Dendritic cell treated with granulocyte-macrophage colony-stimulating factor and Interleukin-4, amounts not matched to agents 40 ng/mL and 50 ng/mL, for 4 days (primary cell): ENCODE measurements around the gene RUNX2.
A peak's percentile ranks its signal among the peaks of the same experiment; 100 is the strongest.

Experiments used
- H3K27ac Mint-ChIP-seq: one replicate; pipeline ENCODE4 v1.8.0; 2022; ENCODE audit warnings: mild to moderate bottlenecking, mixed read lengths
- H3K27me3 Mint-ChIP-seq: one replicate; pipeline ENCODE4 v1.8.0; 2022; ENCODE audit warnings: mild to moderate bottlenecking, mixed read lengths
- H3K36me3 Mint-ChIP-seq: one replicate; pipeline ENCODE4 v1.8.0; 2022; ENCODE audit warnings: low read depth, mixed read lengths
- H3K4me1 Mint-ChIP-seq: one replicate; pipeline ENCODE4 v1.8.0; 2022; ENCODE audit warnings: low read depth, mixed read lengths
- H3K4me3 Mint-ChIP-seq: one replicate; pipeline ENCODE4 v1.8.0; 2022; ENCODE audit warnings: mild to moderate bottlenecking, moderate library complexity, mixed read lengths
- H3K9me3 Mint-ChIP-seq: one replicate; pipeline ENCODE4 v1.8.0; 2022; ENCODE audit warnings: mixed read lengths
- intact Hi-C: fragments of 100-400 bp; cut with micrococcal nuclease; formaldehyde crosslinking; loops from one replicate; pipeline ENCODE4 v1.15.0; 2022

Gene RUNX2

GRCh38 chr6:45692021-45692420, 363.9 kb downstream of the RUNX2 start:
- H3K27me3 Mint-ChIP-seq = no peaks in the 10 kb centered on the region
- H3K4me1 Mint-ChIP-seq = no peaks in the 10 kb centered on the region
- H3K4me3 Mint-ChIP-seq = no peak overlapping the region
- no peaks in the 10 kb centered on the region for H3K9me3 Mint-ChIP-seq
- H3K27ac Mint-ChIP-seq = no peak overlapping the region
- H3K36me3 Mint-ChIP-seq = no peaks in the 10 kb centered on the region
- intact Hi-C loops = no loop called here

- Mint-ChIP-seq H3K9me3 (no peaks in the 10 kb centered on the region), H3K27ac (no peak overlapping the region)
- intact Hi-C loops = no loop called here
Measured at GRCh38 chr6:45696738-45697137, 368.6 kb downstream of the RUNX2 start.

GRCh38 chr6:45697605-45698004, 369.5 kb downstream of the RUNX2 start:
- no peaks in the 10 kb centered on the region for H3K9me3 Mint-ChIP-seq
- no peaks in the 10 kb centered on the region for H3K27me3 Mint-ChIP-seq
- no peak overlapping the region for H3K27ac Mint-ChIP-seq
- intact Hi-C loops = no loop called here
- H3K36me3 Mint-ChIP-seq = no peaks in the 10 kb centered on the region
- H3K4me1 Mint-ChIP-seq = peaks cover 9% of the 10 kb centered on the region
- no peak overlapping the region for H3K4me3 Mint-ChIP-seq

More at GRCh38 chr6:45696738-45697137, 368.6 kb downstream of the RUNX2 start:
- no peaks in the 10 kb centered on the region for H3K36me3 Mint-ChIP-seq
- peaks cover 9% of the 10 kb centered on the region for H3K4me1 Mint-ChIP-seq
- H3K27me3 Mint-ChIP-seq = no peaks in the 10 kb centered on the region
- H3K4me3 Mint-ChIP-seq = no peak overlapping the region

GRCh38 chr6:45698046-45698445, 369.9 kb downstream of the RUNX2 start:
- H3K27me3 Mint-ChIP-seq = no peaks in the 10 kb centered on the region
- peaks cover 9% of the 10 kb centered on the region for H3K4me1 Mint-ChIP-seq
- H3K9me3 Mint-ChIP-seq = no peaks in the 10 kb centered on the region
- H3K4me3 Mint-ChIP-seq = no peak overlapping the region
- H3K27ac Mint-ChIP-seq = no peak overlapping the region
- no peaks in the 10 kb centered on the region for H3K36me3 Mint-ChIP-seq
- intact Hi-C loops = no loop called here

- H3K4me3 Mint-ChIP-seq = no peak overlapping the region
- no peaks in the 10 kb centered on the region for H3K27me3 Mint-ChIP-seq
Measured at GRCh38 chr6:45699663-45700062, 371.5 kb downstream of the RUNX2 start.

GRCh38 chr6:45702849-45703739, 375.0 kb downstream of the RUNX2 start:
- Mint-ChIP-seq H3K4me1 (peaks cover 9% of the 10 kb centered on the region), H3K9me3 (no peaks in the 10 kb centered on the region), H3K36me3 (no peaks in the 10 kb centered on the region), H3K27ac (no peak overlapping the region), H3K4me3 (no peak overlapping the region), H3K27me3 (no peaks in the 10 kb centered on the region)
- intact Hi-C loops = no loop called here

More at GRCh38 chr6:45699663-45700062, 371.5 kb downstream of the RUNX2 start:
- Mint-ChIP-seq H3K9me3 (no peaks in the 10 kb centered on the region), H3K4me1 (peaks cover 9% of the 10 kb centered on the region), H3K27ac (no peak overlapping the region), H3K36me3 (no peaks in the 10 kb centered on the region)
- intact Hi-C loops = no loop called here

GRCh38 chr6:45704056-45704800, 376.1 kb downstream of the RUNX2 start:
- H3K4me3 Mint-ChIP-seq = no peak overlapping the region
- H3K4me1 Mint-ChIP-seq = peaks cover 3% of the 10 kb centered on the region
- no peak overlapping the region for H3K27ac Mint-ChIP-seq
- H3K9me3 Mint-ChIP-seq = no peaks in the 10 kb centered on the region
- intact Hi-C loops = no loop called here
- no peaks in the 10 kb centered on the region for H3K27me3 Mint-ChIP-seq
- H3K36me3 Mint-ChIP-seq = no peaks in the 10 kb centered on the region

GRCh38 chr6:45705137-45705855, 377.2 kb downstream of the RUNX2 start:
- intact Hi-C loops = no loop called here
- Mint-ChIP-seq H3K27ac (no peak overlapping the region), H3K9me3 (no peaks in the 10 kb centered on the region), H3K4me3 (no peak overlapping the region), H3K27me3 (no peaks in the 10 kb centered on the region), H3K4me1 (peaks cover 6% of the 10 kb centered on the region), H3K36me3 (no peaks in the 10 kb centered on the region)

- H3K27ac Mint-ChIP-seq = no peak overlapping the region
- H3K4me3 Mint-ChIP-seq = no peak overlapping the region
- H3K9me3 Mint-ChIP-seq = no peaks in the 10 kb centered on the region
- no peaks in the 10 kb centered on the region for H3K36me3 Mint-ChIP-seq
- peaks cover 13% of the 10 kb centered on the region for H3K4me1 Mint-ChIP-seq
- no peaks in the 10 kb centered on the region for H3K27me3 Mint-ChIP-seq
- intact Hi-C loops = no loop called here
Measured at GRCh38 chr6:45706319-45706718, 378.2 kb downstream of the RUNX2 start.

GRCh38 chr6:45707176-45707575, 379.0 kb downstream of the RUNX2 start:
- intact Hi-C loops = no loop called here
- no peaks in the 10 kb centered on the region for H3K36me3 Mint-ChIP-seq
- H3K4me1 Mint-ChIP-seq = peaks cover 14% of the 10 kb centered on the region

GRCh38 chr6:45709781-45710220, 381.7 kb downstream of the RUNX2 start:
- H3K27ac Mint-ChIP-seq = peak overlapping the region; percentile 77
- H3K4me1 Mint-ChIP-seq = peaks cover 31% of the 10 kb centered on the region
- no peak overlapping the region for H3K4me3 Mint-ChIP-seq
- intact Hi-C loops = loop anchor here (5.0 kb wide), 2 partner anchors 332 to 1232 kb away; partner anchors contain the start of gene SUPT3H
- H3K36me3 Mint-ChIP-seq = no peaks in the 10 kb centered on the region
- no peaks in the 10 kb centered on the region for H3K27me3 Mint-ChIP-seq
- no peaks in the 10 kb centered on the region for H3K9me3 Mint-ChIP-seq

More at GRCh38 chr6:45707176-45707575, 379.0 kb downstream of the RUNX2 start:
- H3K27ac Mint-ChIP-seq = no peak overlapping the region
- H3K27me3 Mint-ChIP-seq = no peaks in the 10 kb centered on the region
- H3K4me3 Mint-ChIP-seq = no peak overlapping the region
- no peaks in the 10 kb centered on the region for H3K9me3 Mint-ChIP-seq

- Mint-ChIP-seq H3K9me3 (no peaks in the 10 kb centered on the region), H3K4me1 (peaks cover 31% of the 10 kb centered on the region), H3K4me3 (no peak overlapping the region), H3K27ac (peak overlapping the region; percentile 77), H3K36me3 (no peaks in the 10 kb centered on the region), H3K27me3 (no peaks in the 10 kb centered on the region)
- intact Hi-C loops = loop anchor here (5.0 kb wide), 2 partner anchors 333 to 1233 kb away; partner anchors contain the start of gene SUPT3H
Measured at GRCh38 chr6:45710304-45710821, 382.2 kb downstream of the RUNX2 start.

GRCh38 chr6:45712076-45712475, 383.9 kb downstream of the RUNX2 start:
- H3K9me3 Mint-ChIP-seq = no peaks in the 10 kb centered on the region
- peak overlapping the region; percentile 58 for H3K27ac Mint-ChIP-seq
- H3K4me3 Mint-ChIP-seq = no peak overlapping the region
- intact Hi-C loops = loop anchor here (5.0 kb wide), 2 partner anchors 335 to 1235 kb away; partner anchors contain the start of gene SUPT3H
- no peaks in the 10 kb centered on the region for H3K36me3 Mint-ChIP-seq
- H3K27me3 Mint-ChIP-seq = no peaks in the 10 kb centered on the region
- H3K4me1 Mint-ChIP-seq = peaks cover 31% of the 10 kb centered on the region
